ENCODE results near the gene CASP1. TPM values are rescaled to one million over a fixed set of nuclear protein-coding genes. Genes with fewer than 3 reads are reported as not detected.

The CASP1 gene
- total RNA-seq, 1 experiment from 2014 or later = not detected

DNA sequence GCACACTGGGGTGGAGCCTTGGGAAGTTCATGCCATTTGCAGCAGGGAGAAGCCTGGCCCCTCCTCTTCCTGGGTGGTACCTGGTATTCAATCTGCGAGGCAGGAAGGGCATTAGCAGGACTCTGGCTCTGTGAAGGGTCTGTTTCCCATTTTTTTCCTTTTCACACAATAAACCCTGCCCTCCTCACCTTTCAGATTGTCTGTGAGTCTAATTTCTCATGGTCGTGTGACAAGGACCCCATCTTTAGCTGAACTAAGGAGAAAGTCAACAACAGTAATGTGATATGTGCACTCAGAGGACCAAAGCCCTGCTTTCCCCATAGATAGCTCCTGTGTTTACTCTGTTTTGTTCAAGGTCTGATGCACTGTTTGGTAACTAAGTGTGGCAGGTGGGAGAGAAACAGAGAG, 39.9 kb downstream of the CASP1 start:
- H3K4me1 Mint-ChIP-seq = no peaks in the 10 kb centered on the region
- no peaks in the 10 kb centered on the region for H3K9me3 ChIP-seq (ENCODE audit: control insufficient read depth, low read depth, low read length)
- no peaks in the 10 kb centered on the region for H4K20me1 ChIP-seq (ENCODE audit: control insufficient read depth, insufficient read depth, insufficient read length)
- H3K27me3 Mint-ChIP-seq (ENCODE audit: low read depth) = no peaks in the 10 kb centered on the region
- TF ChIP-seq, protein P1, sequence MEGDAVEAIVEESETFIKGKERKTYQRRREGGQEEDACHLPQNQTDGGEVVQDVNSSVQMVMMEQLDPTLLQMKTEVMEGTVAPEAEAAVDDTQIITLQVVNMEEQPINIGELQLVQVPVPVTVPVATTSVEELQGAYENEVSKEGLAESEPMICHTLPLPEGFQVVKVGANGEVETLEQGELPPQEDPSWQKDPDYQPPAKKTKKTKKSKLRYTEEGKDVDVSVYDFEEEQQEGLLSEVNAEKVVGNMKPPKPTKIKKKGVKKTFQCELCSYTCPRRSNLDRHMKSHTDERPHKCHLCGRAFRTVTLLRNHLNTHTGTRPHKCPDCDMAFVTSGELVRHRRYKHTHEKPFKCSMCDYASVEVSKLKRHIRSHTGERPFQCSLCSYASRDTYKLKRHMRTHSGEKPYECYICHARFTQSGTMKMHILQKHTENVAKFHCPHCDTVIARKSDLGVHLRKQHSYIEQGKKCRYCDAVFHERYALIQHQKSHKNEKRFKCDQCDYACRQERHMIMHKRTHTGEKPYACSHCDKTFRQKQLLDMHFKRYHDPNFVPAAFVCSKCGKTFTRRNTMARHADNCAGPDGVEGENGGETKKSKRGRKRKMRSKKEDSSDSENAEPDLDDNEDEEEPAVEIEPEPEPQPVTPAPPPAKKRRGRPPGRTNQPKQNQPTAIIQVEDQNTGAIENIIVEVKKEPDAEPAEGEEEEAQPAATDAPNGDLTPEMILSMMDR (conservative IDR thresholded peaks at IDR 0.05) = no peak
- no peak overlapping the region for H3K14ac ChIP-seq (ENCODE audit: insufficient read depth, low read length)
- no peak overlapping the region for H3K4me2 ChIP-seq (ENCODE audit: insufficient read depth, insufficient read length, low read length)
- H3K4ac ChIP-seq (ENCODE audit: low read depth, low read length) = no peak overlapping the region
- H4K8ac ChIP-seq (replicated peaks; ENCODE audit: insufficient read length, low read depth, low read length) = no peak overlapping the region
- H3T11ph ChIP-seq (ENCODE audit: low read length) = no peak overlapping the region
- no peak overlapping the region for H2AFZ ChIP-seq (ENCODE audit: low read length)
- no peak overlapping the region for H3K9ac ChIP-seq (ENCODE audit: extremely low read depth, insufficient read length, low read length)
- no peaks in the 10 kb centered on the region for H3K79me1 ChIP-seq (ENCODE audit: insufficient read depth, low read depth, low read length, poor library complexity, severe bottlenecking)
- H3K18ac ChIP-seq (ENCODE audit: insufficient read length, low read depth, low read length) = no peak overlapping the region
- H3K4me1 ChIP-seq (ENCODE audit: insufficient read depth, low read length) = no peaks in the 10 kb centered on the region
- H3K36me3 Mint-ChIP-seq (ENCODE audit: insufficient read depth in 1 of 3, low read depth in 3 of 3) = no peaks in the 10 kb centered on the region; a peak in 2 of 7 replicates
- H3K79me2 ChIP-seq (ENCODE audit: insufficient read depth, low read length) = no peaks in the 10 kb centered on the region
- no peak overlapping the region for H3K4me3 Mint-ChIP-seq
- H4K5ac ChIP-seq (ENCODE audit: insufficient read length, low read depth, low read length) = no peak overlapping the region
- no peak for DNase-seq
- no peaks in the 10 kb centered on the region; a peak in 1 of 5 replicates for H3K9me3 Mint-ChIP-seq
- H3K27ac Mint-ChIP-seq = no peak overlapping the region
- no peak overlapping the region for H3K27ac ChIP-seq (ENCODE audit: insufficient read length, low read depth, low read length)
- H2BK120ac ChIP-seq (ENCODE audit: low read depth, low read length, poor library complexity, severe bottlenecking) = no peak overlapping the region
- H2BK15ac ChIP-seq (ENCODE audit: low read depth, low read length) = no peak overlapping the region
- no CpG with 5 or more reads among the region's 2 CpGs for WGBS (ENCODE audit: extremely low coverage, insufficient read length, low lambda C conversion rate)
- H4K91ac ChIP-seq (ENCODE audit: insufficient read length, low read depth, low read length) = no peak overlapping the region
- no peak overlapping the region for H3K56ac ChIP-seq (ENCODE audit: insufficient read length, low read depth, low read length)
- no peaks in the 10 kb centered on the region for H3K27me3 ChIP-seq (ENCODE audit: insufficient read depth, low read length)
- no peak overlapping the region for H3K23ac ChIP-seq (ENCODE audit: insufficient read length, low read depth, low read length)
- H2BK12ac ChIP-seq (ENCODE audit: insufficient read length, low read depth, low read length) = no peak overlapping the region
- H3K23me2 ChIP-seq (ENCODE audit: insufficient read length, low read depth, low read length, poor library complexity, severe bottlenecking) = no peaks in the 10 kb centered on the region
- H2AK5ac ChIP-seq (ENCODE audit: insufficient read length, low read length) = no peak overlapping the region
- H2BK20ac ChIP-seq (ENCODE audit: low read depth, low read length, poor library complexity, severe bottlenecking) = no peak overlapping the region
- no peak overlapping the region for H2BK5ac ChIP-seq (ENCODE audit: insufficient read length, low read length)

All from H9 (cell line).